Measurements from ENCODE around the gene TTLL5. TPM values are rescaled to one million over a fixed set of nuclear protein-coding genes. Genes with fewer than 3 reads are reported as not detected.

Gene TTLL5
- total and polyA plus RNA-seq, 2 of the 4 experiments (the other 2 are of a cell fraction), result 11.9 to 16.7 TPM

- H3K79me1 ChIP-seq (ENCODE audit: low read depth in 1 of 2, low read length in 2 of 2), result no peaks in the 10 kb centered on the region
- no peaks in the 10 kb centered on the region for H3K9me3 ChIP-seq (ENCODE audit: control insufficient read depth, insufficient read depth, low read length)
- DNase-seq (no peak), ATAC-seq (ENCODE audit: low read depth) (no peak)
- POLR2A ChIA-PET (ENCODE audit: unreplicated experiment), result no interaction called here
- H3K4me1 ChIP-seq (ENCODE audit: control insufficient read depth, insufficient read depth, low read length), result peaks cover 13% of the 10 kb centered on the region
- H4K5ac ChIP-seq (ENCODE audit: low read depth, low read length), result no peak overlapping the region
- no peaks in the 10 kb centered on the region for H4K20me1 ChIP-seq (ENCODE audit: insufficient read depth, low read length)
- H3K23ac ChIP-seq (ENCODE audit: low read depth, low read length), result no peak overlapping the region
- no peak overlapping the region for H2AFZ ChIP-seq (replicated peaks; ENCODE audit: low read length, poor library complexity)
- no peaks in the 10 kb centered on the region for H3K27me3 ChIP-seq (ENCODE audit: control insufficient read depth, insufficient read depth, low read length)
- H2AK9ac ChIP-seq (replicated peaks; ENCODE audit: low read depth, low read length, poor library complexity), result no peak overlapping the region
- no peak overlapping the region for H2BK120ac ChIP-seq (ENCODE audit: low read depth, low read length)
- no peak overlapping the region for H4K91ac ChIP-seq (ENCODE audit: insufficient read depth, low read depth, low read length)
- H3K27ac ChIP-seq (ENCODE audit: insufficient read depth, low read length), result no peak overlapping the region
- CTCF ChIA-PET, result no interaction called here
- TF ChIP-seq MXI1 (IDR thresholded peaks at IDR 0.05; ENCODE audit: borderline replicate concordance, low read depth, low read length) (no peak), RAD21 (IDR thresholded peaks at IDR 0.05; ENCODE audit: low read length) (no peak), BHLHE40 (IDR thresholded peaks at IDR 0.05; ENCODE audit: low read depth, low read length) (no peak), CTCF (conservative IDR thresholded peaks at IDR 0.05; ENCODE audit: low read depth, low read length) (no peak), ELK1 (IDR thresholded peaks at IDR 0.05; ENCODE audit: borderline replicate concordance, low read depth, low read length) (no peak), MAFK (IDR thresholded peaks at IDR 0.05; ENCODE audit: low read depth, low read length) (no peak), USF2 (IDR thresholded peaks at IDR 0.05; ENCODE audit: low read depth, low read length) (no peak), RFX5 (IDR thresholded peaks at IDR 0.05; ENCODE audit: low read depth, low read length) (no peak), FOS (IDR thresholded peaks at IDR 0.05; ENCODE audit: low read depth, low read length) (no peak), NFE2L2 (IDR thresholded peaks at IDR 0.05; ENCODE audit: low read depth, low read length) (no peak), SMC3 (IDR thresholded peaks at IDR 0.05; ENCODE audit: low read depth, low read length) (no peak), CEBPB (IDR thresholded peaks at IDR 0.05; ENCODE audit: low read depth, low read length) (no peak), MAZ (IDR thresholded peaks at IDR 0.05; ENCODE audit: borderline replicate concordance, low read depth, low read length) (no peak), POLR2A (IDR thresholded peaks at IDR 0.05; ENCODE audit: low read depth, low read length) (no peak), RCOR1 (IDR thresholded peaks at IDR 0.05; ENCODE audit: insufficient replicate concordance, low read length) (no peak)
- no TSS peak for BruUV-seq (replicated peaks)
- no peaks in the 10 kb centered on the region for H3K36me3 ChIP-seq (ENCODE audit: control insufficient read depth, insufficient read depth, low read length)
- in situ Hi-C loops (cut with MboI; ENCODE audit: low sequenced_read_pairs), result no loop called here
- H2BK5ac ChIP-seq (ENCODE audit: low read depth, low read length, poor library complexity, severe bottlenecking), result no peak overlapping the region
- H3K18ac ChIP-seq (ENCODE audit: low read depth, low read length), result no peak overlapping the region
- WGBS, 2 experiments (ENCODE audit: extremely low coverage in 2 of 2, insufficient read length in 1 of 2), result no CpG with 5 or more reads among the region's 2 CpGs
- H2BK20ac ChIP-seq (ENCODE audit: low read depth, low read length), result no peak overlapping the region
- no peak overlapping the region for H4K8ac ChIP-seq (ENCODE audit: low read depth in 2 of 2, low read length in 2 of 2)
- H3K9me1 ChIP-seq (ENCODE audit: insufficient read depth, low read length), result peaks cover 5% of the 10 kb centered on the region
- H3K14ac ChIP-seq (replicated peaks; ENCODE audit: low read depth, low read length), result no peak overlapping the region
- intact Hi-C loops (cut with micrococcal nuclease), result no loop called here
- no peak overlapping the region for H2AK5ac ChIP-seq (ENCODE audit: low read depth, low read length)
- dilution Hi-C loops (cut with HindIII; ENCODE audit: low sequenced_read_pairs, unreplicated experiment), result no loop called here
- no peak overlapping the region for H3K56ac ChIP-seq (ENCODE audit: extremely low read depth, insufficient read depth, low read length)
- H2BK15ac ChIP-seq (ENCODE audit: low read depth, low read length), result no peak overlapping the region
- no peak overlapping the region for H3K4me3 ChIP-seq (ENCODE audit: insufficient read depth, low read depth, low read length)
- H3K9ac ChIP-seq (ENCODE audit: low read depth, low read length), result no peak overlapping the region
- no peak overlapping the region for H3K4me2 ChIP-seq (ENCODE audit: low read depth, low read length)
- H3K4ac ChIP-seq (ENCODE audit: low read depth, low read length), result no peak overlapping the region
Measured at GRCh38 chr14:75858362-75858761, 197.3 kb downstream of the TTLL5 start.
